Measurements from ENCODE around the gene MORC2.

MORC2 gene

DNA sequence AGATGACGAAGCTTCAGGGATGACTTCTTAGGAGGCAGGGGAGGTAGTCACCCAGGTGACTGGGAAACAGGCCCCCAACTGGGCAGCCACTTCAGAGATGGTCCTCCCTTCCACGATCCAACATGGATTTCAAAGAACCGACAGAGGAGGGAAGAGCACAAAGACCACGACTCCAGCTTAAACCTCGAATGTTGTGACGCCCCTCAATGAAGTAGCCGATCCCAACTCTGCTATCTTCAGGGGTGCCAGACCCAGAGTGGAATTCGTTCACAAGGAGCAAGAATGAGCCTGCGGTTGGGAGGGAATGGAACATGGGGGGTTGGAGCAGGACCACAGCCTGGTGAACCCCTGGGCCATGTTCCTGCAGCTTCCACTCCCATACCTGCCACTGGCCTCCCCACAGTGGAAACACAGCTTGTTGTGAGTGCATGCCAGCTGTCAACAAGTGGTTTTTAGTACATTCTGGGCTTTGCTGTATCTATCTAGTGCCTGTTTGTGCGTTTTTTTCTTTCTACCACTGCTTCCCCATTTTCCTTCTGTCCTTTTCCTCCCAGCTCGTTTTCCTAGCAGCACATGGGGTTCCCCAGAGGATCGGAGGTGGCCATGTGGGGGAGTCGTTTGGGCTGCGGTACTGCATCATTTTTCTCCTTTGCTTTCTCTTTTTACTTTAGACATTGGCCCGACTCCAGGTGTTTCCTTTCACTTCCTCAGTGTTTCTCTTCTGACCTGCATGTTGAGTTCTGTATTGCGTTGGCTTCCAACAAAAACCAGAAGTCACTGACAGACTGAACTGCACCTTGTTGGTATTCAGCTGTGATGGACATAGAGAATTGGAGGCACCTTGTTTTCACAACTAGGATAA lies 65.8 kb downstream of the MORC2 start:
- FAIRE-seq (no peak), DNase-seq (ENCODE audit: insufficient read length, low spot score) (no peak)
- TF ChIP-seq, protein P1, sequence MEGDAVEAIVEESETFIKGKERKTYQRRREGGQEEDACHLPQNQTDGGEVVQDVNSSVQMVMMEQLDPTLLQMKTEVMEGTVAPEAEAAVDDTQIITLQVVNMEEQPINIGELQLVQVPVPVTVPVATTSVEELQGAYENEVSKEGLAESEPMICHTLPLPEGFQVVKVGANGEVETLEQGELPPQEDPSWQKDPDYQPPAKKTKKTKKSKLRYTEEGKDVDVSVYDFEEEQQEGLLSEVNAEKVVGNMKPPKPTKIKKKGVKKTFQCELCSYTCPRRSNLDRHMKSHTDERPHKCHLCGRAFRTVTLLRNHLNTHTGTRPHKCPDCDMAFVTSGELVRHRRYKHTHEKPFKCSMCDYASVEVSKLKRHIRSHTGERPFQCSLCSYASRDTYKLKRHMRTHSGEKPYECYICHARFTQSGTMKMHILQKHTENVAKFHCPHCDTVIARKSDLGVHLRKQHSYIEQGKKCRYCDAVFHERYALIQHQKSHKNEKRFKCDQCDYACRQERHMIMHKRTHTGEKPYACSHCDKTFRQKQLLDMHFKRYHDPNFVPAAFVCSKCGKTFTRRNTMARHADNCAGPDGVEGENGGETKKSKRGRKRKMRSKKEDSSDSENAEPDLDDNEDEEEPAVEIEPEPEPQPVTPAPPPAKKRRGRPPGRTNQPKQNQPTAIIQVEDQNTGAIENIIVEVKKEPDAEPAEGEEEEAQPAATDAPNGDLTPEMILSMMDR (IDR thresholded peaks at IDR 0.05; ENCODE audit: insufficient read depth, missing control alignments) = no peak

DNA sequence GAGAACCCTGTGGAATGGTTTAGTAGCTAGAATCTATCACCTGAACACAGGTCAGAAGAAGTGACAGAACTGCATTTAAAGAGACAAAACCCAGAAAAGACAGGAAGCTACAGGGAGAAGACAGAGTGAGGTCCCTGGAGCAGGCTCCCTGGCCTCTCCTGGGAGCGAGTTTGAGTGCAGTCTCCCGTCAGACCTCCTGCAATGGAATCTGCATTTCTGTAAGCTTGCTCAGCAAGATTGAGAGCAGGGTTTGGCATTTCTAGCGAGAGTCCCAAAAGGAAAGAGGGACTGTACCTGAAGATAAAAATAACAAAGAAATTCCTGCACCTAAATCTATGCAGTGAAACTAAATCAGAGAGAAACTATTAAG lies 74.2 kb downstream of the MORC2 start:
- DNase-seq (ENCODE audit: insufficient read length, low spot score) (no peak), FAIRE-seq (no peak)
- TF ChIP-seq, protein P1 (IDR thresholded peaks at IDR 0.05; ENCODE audit: insufficient read depth, missing control alignments) = no peak

DNA sequence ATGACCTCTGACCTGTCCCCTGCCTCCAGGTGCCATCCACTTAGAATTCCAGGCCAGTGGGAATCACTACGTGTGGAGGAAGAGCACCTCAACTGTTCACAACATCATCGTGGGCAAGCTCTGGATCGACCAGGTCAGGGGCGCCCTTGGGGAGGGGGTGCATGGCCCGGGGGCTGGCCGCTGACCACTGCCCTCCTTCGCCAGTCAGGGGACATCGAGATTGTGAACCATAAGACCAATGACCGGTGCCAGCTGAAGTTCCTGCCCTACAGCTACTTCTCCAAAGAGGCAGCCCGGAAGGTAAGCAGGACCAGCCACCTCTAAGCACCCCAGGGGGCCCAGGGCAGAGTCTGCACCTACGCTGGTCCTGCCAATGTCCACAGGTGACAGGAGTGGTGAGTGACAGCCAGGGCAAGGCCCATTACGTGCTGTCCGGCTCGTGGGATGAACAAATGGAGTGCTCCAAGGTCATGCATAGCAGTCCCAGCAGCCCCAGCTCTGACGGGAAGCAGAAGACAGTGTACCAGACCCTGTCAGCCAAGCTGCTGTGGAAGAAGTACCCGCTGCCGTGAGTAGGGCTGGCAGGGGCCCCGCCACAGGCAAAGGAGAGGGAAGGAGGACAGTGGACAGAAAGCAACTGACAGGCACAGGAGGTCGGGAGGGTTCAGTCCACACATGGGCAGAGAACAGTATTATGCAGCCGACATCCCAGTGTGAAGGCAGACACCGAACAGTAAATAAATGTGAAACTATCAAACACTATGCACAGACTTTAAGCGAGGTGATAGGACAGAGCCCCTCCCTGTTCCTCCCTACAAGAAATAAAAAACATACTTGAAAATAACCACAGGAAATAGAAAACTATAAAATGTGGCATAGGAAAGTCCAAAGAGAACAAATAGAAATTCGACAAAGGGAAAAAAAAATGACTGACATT lies 74.9 kb downstream of the MORC2 start:
- FAIRE-seq (no peak), DNase-seq (ENCODE audit: insufficient read length, low spot score) (no peak)
- TF ChIP-seq, protein P1 (IDR thresholded peaks at IDR 0.05; ENCODE audit: insufficient read depth, missing control alignments) = no peak

DNA sequence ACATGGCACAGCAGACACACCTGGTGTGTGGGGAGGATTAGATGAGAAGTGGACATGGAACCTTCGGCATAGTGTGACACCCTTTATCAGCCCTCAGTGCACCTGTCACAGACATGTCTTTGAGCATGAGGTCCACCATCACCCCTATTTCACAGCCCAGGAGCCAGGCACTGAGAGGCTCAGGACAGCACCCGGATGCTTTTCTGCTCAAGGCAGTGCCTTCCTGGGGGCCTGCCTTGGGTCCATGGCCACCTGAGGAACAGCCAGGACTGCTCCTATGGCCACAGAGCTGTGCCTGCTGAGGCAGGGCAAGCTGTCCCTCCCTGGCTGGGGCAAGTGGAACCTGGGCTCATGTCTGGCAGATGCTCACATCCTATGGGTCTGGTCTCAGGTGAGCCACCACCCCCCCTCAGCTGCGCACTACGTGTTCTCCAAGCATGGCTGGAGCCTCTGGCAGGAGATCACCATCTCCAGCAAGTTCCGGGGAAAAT lies 75.8 kb downstream of the MORC2 start:
- TF ChIP-seq, protein P1 (IDR thresholded peaks at IDR 0.05; ENCODE audit: insufficient read depth, missing control alignments) = no peak
- DNase-seq (ENCODE audit: insufficient read length, low spot score) = no peak
- no peak for FAIRE-seq

DNA sequence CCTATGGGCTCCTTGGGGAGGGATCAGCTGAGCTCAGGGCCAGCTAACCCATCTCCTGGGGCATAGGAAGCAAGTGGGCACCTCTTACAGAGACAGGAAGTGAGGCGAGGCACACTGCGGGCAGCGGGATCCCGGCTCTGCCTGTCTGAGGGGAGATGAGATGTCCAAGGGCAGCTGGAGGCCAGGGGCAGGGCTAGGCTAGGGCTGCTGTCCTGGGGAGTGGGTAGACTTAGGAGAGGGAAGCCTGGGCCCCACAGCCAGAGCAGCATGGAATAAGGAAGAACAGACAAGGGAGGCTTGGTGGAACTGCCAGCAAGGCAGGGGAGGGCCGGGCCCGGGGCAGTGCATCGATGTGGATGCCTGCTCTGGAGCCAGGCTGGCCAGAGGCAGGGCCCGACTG lies 76.3 kb downstream of the MORC2 start:
- no peak for FAIRE-seq

DNA sequence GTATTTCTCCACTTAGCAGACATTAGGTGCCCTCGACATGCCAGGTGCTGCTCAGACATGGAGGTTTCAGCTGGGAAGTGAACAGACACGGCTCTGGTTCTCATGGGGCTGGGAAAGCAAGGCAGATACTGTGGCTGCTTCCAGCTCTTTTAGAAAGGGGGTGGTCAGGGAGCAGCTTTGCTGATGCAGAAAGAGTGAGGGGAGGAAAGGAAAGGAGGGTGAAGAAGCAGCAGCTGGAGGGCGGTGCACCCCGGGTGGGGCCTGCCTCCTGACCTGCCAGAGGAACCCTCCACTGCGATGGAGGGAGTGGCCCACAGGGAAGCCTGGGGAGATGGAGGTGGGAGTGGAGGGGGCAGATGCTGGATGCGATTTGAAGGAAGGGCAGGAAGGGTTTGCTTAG lies 76.8 kb downstream of the MORC2 start:
- DNase-seq (ENCODE audit: insufficient read length, low spot score) = no peak
- TF ChIP-seq, protein P1 (IDR thresholded peaks at IDR 0.05; ENCODE audit: insufficient read depth, missing control alignments) = no peak
- FAIRE-seq = no peak

More for the DNA sequence above, 76.3 kb downstream of the MORC2 start:
- TF ChIP-seq, protein P1 (IDR thresholded peaks at IDR 0.05; ENCODE audit: insufficient read depth, missing control alignments) = no peak
- DNase-seq (ENCODE audit: insufficient read length, low spot score) = no peak
